Activated CD8-positive, alpha-beta T cell treated with anti-CD3 and anti-CD28 coated beads for 36 hours (primary cell): ENCODE results near the gene FN3KRP. TPM values are rescaled to one million over a fixed set of nuclear protein-coding genes. Genes with fewer than 3 reads are reported as not detected.

Experiments used
- ATAC-seq: fragments of 200-7000 bp; cut with Tn5 transposase; one replicate; pipeline ENCODE4 v1.10.0; 2021; ENCODE audit warnings: mild to moderate bottlenecking, moderate library complexity
- CTCF ChIA-PET: fragments of 350-600 bp; sonication (Branson Sonifier 250); formaldehyde crosslinking; loops from one replicate; lab custom pipeline; 2021; ENCODE audit warnings: antibody characterized with exemption; lab: Charles Lee
- POLR2A ChIA-PET: fragments of 350-600 bp; sonication (Branson Sonifier 250); formaldehyde crosslinking; loops from one replicate; lab custom pipeline; 2021; ENCODE audit warnings: antibody characterized with exemption; lab: Charles Lee
- DNase-seq: peaks from one replicate; pipeline ENCODE4 v3.0.0-alpha.2; 2020
- H3K27ac Mint-ChIP-seq: one replicate; pipeline ENCODE4 v1.8.0; 2021; ENCODE audit warnings: mild to moderate bottlenecking, mixed read lengths
- H3K27me3 Mint-ChIP-seq: one replicate; pipeline ENCODE4 v1.8.0; 2021; ENCODE audit warnings: mixed read lengths
- H3K36me3 Mint-ChIP-seq: one replicate; pipeline ENCODE4 v1.8.0; 2021; ENCODE audit warnings: low read depth, mixed read lengths
- H3K4me1 Mint-ChIP-seq: one replicate; pipeline ENCODE4 v1.8.0; 2021; ENCODE audit warnings: low read depth, mixed read lengths
- H3K4me3 Mint-ChIP-seq: one replicate; pipeline ENCODE4 v1.8.0; 2021; ENCODE audit warnings: mild to moderate bottlenecking, moderate library complexity, mixed read lengths
- H3K9me3 Mint-ChIP-seq: one replicate; pipeline ENCODE4 v1.8.0; 2021; ENCODE audit warnings: mixed read lengths
- intact Hi-C: fragments of 100-400 bp; cut with micrococcal nuclease; formaldehyde crosslinking; loops from one replicate; pipeline ENCODE4 v1.10.0; 2022
- total RNA-seq, 2 experiments: library from RNA; stranded (reverse); gene quantifications; one replicate each; pipeline ENCODE4 v1.2.3, GENCODE V29; 2021
- TF ChIP-seq, protein P1 (sequence below): fragments of 200-600 bp; IDR thresholded peaks from one replicate; pipeline ENCODE4 v1.8.0; 2022; ENCODE audit warnings: antibody characterized with exemption, mild to moderate bottlenecking

FN3KRP gene
- total RNA-seq, 2 experiments from 2014 or later: 28.3 to 32.8 TPM

DNA sequence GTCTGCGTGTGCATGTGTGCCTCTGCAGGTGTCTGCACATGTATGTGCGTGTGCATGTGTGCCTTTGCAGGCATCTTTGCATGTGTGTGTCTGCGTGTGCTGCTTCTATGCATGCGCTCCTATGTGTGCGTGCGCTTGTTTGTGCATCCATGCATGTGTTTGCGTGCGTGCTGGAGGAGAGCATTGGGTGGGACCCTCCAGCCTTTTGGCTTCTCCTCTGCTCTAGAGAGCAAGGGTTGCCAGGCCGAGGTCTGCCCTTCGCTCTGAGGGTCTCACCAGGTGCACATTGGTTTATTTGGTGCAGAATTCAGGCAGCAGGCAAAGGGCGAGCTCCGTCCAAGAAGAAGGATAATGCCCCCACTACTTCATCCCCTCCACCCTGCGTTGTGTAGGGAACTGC is 17.0 kb upstream of the FN3KRP start:
- no peak overlapping the region for H3K27ac Mint-ChIP-seq
- POLR2A ChIA-PET: interaction anchor here (1.3 kb wide), 1 partner anchor 17 kb away, joined by 3 read pairs; the partner anchor contains the start of gene FN3KRP

GRCh38 chr17:82702231-82702927 is 14.1 kb upstream of the FN3KRP start:
- intact Hi-C loops: no loop called here
- Mint-ChIP-seq H3K27ac (no peak overlapping the region), H3K4me3 (no peak overlapping the region), H3K27me3 (peaks cover 1% of the 10 kb centered on the region), H3K9me3 (no peaks in the 10 kb centered on the region), H3K36me3 (no peaks in the 10 kb centered on the region), H3K4me1 (peaks cover 4% of the 10 kb centered on the region)
- TF ChIP-seq, protein P1, sequence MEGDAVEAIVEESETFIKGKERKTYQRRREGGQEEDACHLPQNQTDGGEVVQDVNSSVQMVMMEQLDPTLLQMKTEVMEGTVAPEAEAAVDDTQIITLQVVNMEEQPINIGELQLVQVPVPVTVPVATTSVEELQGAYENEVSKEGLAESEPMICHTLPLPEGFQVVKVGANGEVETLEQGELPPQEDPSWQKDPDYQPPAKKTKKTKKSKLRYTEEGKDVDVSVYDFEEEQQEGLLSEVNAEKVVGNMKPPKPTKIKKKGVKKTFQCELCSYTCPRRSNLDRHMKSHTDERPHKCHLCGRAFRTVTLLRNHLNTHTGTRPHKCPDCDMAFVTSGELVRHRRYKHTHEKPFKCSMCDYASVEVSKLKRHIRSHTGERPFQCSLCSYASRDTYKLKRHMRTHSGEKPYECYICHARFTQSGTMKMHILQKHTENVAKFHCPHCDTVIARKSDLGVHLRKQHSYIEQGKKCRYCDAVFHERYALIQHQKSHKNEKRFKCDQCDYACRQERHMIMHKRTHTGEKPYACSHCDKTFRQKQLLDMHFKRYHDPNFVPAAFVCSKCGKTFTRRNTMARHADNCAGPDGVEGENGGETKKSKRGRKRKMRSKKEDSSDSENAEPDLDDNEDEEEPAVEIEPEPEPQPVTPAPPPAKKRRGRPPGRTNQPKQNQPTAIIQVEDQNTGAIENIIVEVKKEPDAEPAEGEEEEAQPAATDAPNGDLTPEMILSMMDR: no peak
- CTCF ChIA-PET: interaction anchor here (1.0 kb wide), 1 partner anchor 34 kb away, joined by 3 read pairs; no protein-coding TSS in a partner anchor
- ATAC-seq (no peak), DNase-seq (no peak)
- POLR2A ChIA-PET: interaction anchor here (1.7 kb wide), 1 partner anchor 14 kb away, joined by 5 read pairs; no protein-coding TSS in a partner anchor

More for the DNA sequence above, 17.0 kb upstream of the FN3KRP start:
- TF ChIP-seq, protein P1: no peak
- Mint-ChIP-seq H3K4me3 (peak overlapping the region; percentile 71), H3K36me3 (peaks cover 6% of the 10 kb centered on the region), H3K9me3 (peaks cover 6% of the 10 kb centered on the region), H3K4me1 (peaks cover 9% of the 10 kb centered on the region), H3K27me3 (peaks cover 4% of the 10 kb centered on the region)
- ATAC-seq (no peak), DNase-seq (no peak)
- CTCF ChIA-PET: interaction anchor here (1.6 kb wide), 1 partner anchor 31 kb away, joined by 4 read pairs; no protein-coding TSS in a partner anchor
- intact Hi-C loops: no loop called here

GRCh38 chr17:82703036-82703745 is 13.3 kb upstream of the FN3KRP start:
- ChIA-PET CTCF (interaction anchor here (1.0 kb wide), 1 partner anchor 34 kb away, joined by 3 read pairs; no protein-coding TSS in a partner anchor), POLR2A (interaction anchor here (1.7 kb wide), 1 partner anchor 13 kb away, joined by 5 read pairs; no protein-coding TSS in a partner anchor)
- intact Hi-C loops: no loop called here
- no peaks in the 10 kb centered on the region for H3K9me3 Mint-ChIP-seq
- H3K36me3 Mint-ChIP-seq: no peaks in the 10 kb centered on the region
- TF ChIP-seq, protein P1: no peak
- H3K27me3 Mint-ChIP-seq: peaks cover 1% of the 10 kb centered on the region
- H3K4me3 Mint-ChIP-seq: no peak overlapping the region
- DNase-seq (no peak), ATAC-seq (no peak)
- no peak overlapping the region for H3K27ac Mint-ChIP-seq
- peaks cover 8% of the 10 kb centered on the region for H3K4me1 Mint-ChIP-seq

GRCh38 chr17:82703935-82704865 is 12.3 kb upstream of the FN3KRP start:
- Mint-ChIP-seq H3K27me3 (peaks cover under 1% of the 10 kb centered on the region), H3K4me3 (no peak overlapping the region), H3K4me1 (peaks cover 5% of the 10 kb centered on the region), H3K9me3 (no peaks in the 10 kb centered on the region), H3K36me3 (no peaks in the 10 kb centered on the region), H3K27ac (no peak overlapping the region)
- intact Hi-C loops: no loop called here
- TF ChIP-seq, protein P1: no peak
- POLR2A ChIA-PET: no interaction called here
- no peak for ATAC-seq
- CTCF ChIA-PET: no interaction called here
- DNase-seq: no peak
